GM12865 (cell line): Measurements from ENCODE around the gene SPATA6.

Experiments
- DNase-seq: peaks from one replicate; pipeline ENCODE4 v3.0.0; 2010; ENCODE audit warnings: low read depth
- H3K4me3 ChIP-seq: 2 replicates; pipeline ENCODE4 v1.5.1; 2011; ENCODE audit warnings: mild to moderate bottlenecking, low read depth, low read length, control low read depth
- CTCF ChIP-seq: IDR thresholded peaks from 2 replicates; pipeline ENCODE4 v1.5.1; 2011; ENCODE audit warnings: low read length, control low read depth, low read depth, inconsistent platforms; ENCODE audit not compliant: insufficient read depth; ENCODE audit errors: missing control alignments

Gene SPATA6

DNA sequence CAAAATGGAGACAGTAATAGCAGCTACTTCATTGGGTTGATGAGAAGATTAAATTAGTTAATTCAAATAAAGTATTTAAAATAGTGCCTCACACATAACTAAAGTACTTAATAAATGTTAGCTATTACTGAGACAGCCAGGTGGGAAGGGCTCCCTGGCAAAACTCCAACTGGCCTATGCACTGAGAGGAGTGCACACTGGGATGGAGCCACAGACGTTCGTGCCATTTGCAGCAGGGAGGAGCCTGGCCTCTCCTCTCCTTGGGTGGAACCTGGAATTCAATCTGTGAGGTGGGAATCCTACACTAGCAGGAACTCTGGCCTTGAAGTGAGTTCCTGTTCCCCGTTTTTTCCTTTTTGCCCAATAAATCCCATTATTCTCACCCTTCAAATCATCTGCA is 221.4 kb downstream of the SPATA6 start:
- no peak for TF ChIP-seq CTCF
- no peak overlapping the region for H3K4me3 ChIP-seq
- no peak for DNase-seq

GRCh38 chr1:48249868-48250267 is 222.1 kb downstream of the SPATA6 start:
- TF ChIP-seq CTCF: no peak
- no peak for DNase-seq
- no peak overlapping the region for H3K4me3 ChIP-seq

- TF ChIP-seq CTCF: no peak
- DNase-seq: no peak
- H3K4me3 ChIP-seq: no peak overlapping the region
Measured at GRCh38 chr1:48248356-48248755, 223.6 kb downstream of the SPATA6 start.

- no peak overlapping the region for H3K4me3 ChIP-seq
- TF ChIP-seq CTCF: no peak
- DNase-seq: no peak
Measured at GRCh38 chr1:48246727-48247126, 225.3 kb downstream of the SPATA6 start.
